BE2C (cell line): ENCODE results near the gene NRBF2.
"Not testable (repeated sequence)": the region's sequence is repeated elsewhere in the genome, so short reads cannot be mapped to it uniquely, and the experiment has no call there.

Experiments used
- DNase-seq: peaks from one replicate; pipeline ENCODE4 v3.0.0-alpha.2; 2020
- H3K27me3 ChIP-seq: fragments of 250-450 bp; sonication (Bioruptor Pico); 2 replicates; pipeline ENCODE4 v1.5.1; 2020; ENCODE audit warnings: mild to moderate bottlenecking
- H3K36me3 ChIP-seq: fragments of 250-450 bp; sonication (Bioruptor Pico); 2 replicates; pipeline ENCODE4 v1.5.1; 2020; ENCODE audit warnings: mild to moderate bottlenecking
- H3K4me1 ChIP-seq: fragments of 250-450 bp; sonication (Bioruptor Pico); 2 replicates; pipeline ENCODE4 v1.5.1; 2020
- H3K4me3 ChIP-seq: 2 replicates; pipeline ENCODE4 v1.5.1; 2011; ENCODE audit warnings: low read depth, low read length
- H3K9me3 ChIP-seq: fragments of 250-450 bp; sonication (Bioruptor Pico); 2 replicates; pipeline ENCODE4 v1.5.1; 2020
- CTCF ChIP-seq: IDR thresholded peaks from 2 replicates; pipeline ENCODE4 v1.5.1; 2012; ENCODE audit warnings: mild to moderate bottlenecking, low read depth, low read length

NRBF2 gene

GRCh38 chr10:63143987-63144386 lies 10.9 kb downstream of the NRBF2 start:
- no peak overlapping the region for H3K4me3 ChIP-seq
- TF ChIP-seq CTCF = no peak
- H3K9me3 ChIP-seq = no peaks in the 10 kb centered on the region
- no peak for DNase-seq
- H3K27me3 ChIP-seq = no peaks in the 10 kb centered on the region
- no peaks in the 10 kb centered on the region for H3K36me3 ChIP-seq
- H3K4me1 ChIP-seq = no peaks in the 10 kb centered on the region; the same call in 1 of the 2 replicates

GRCh38 chr10:63145782-63146181 lies 12.7 kb downstream of the NRBF2 start:
- no peaks in the 10 kb centered on the region; the same call in 1 of the 2 replicates for H3K4me1 ChIP-seq

DNA sequence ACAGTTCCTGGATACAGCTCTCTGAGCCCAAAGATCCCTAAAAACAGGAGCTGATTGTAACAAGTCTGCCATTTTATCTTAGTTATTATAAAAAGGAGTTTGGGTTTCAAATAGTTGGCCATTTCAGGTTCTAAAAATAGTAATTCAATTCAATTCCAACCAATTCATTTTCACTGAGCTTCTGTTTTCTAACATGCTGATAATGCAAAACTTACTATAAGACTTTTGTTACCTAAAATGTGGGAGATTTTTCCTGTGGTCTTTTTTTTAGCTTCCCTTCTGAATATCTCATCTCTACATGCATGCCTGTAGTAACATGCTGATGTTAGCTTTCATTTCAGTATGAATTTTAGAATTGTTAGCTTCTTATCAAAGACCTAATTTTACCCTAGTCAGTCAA lies 13.4 kb downstream of the NRBF2 start:
- Histone ChIP-seq H3K4me1 (no peaks in the 10 kb centered on the region; the same call in 1 of the 2 replicates), H3K4me3 (no peak overlapping the region), H3K27me3 (no peaks in the 10 kb centered on the region), H3K9me3 (no peaks in the 10 kb centered on the region), H3K36me3 (no peaks in the 10 kb centered on the region)
- no peak for TF ChIP-seq CTCF
- no peak for DNase-seq

More at GRCh38 chr10:63145782-63146181, 12.7 kb downstream of the NRBF2 start:
- H3K27me3 ChIP-seq = no peaks in the 10 kb centered on the region
- TF ChIP-seq CTCF = no peak
- H3K4me3 ChIP-seq = no peak overlapping the region
- no peaks in the 10 kb centered on the region for H3K36me3 ChIP-seq
- DNase-seq = no peak
- no peaks in the 10 kb centered on the region for H3K9me3 ChIP-seq

DNA sequence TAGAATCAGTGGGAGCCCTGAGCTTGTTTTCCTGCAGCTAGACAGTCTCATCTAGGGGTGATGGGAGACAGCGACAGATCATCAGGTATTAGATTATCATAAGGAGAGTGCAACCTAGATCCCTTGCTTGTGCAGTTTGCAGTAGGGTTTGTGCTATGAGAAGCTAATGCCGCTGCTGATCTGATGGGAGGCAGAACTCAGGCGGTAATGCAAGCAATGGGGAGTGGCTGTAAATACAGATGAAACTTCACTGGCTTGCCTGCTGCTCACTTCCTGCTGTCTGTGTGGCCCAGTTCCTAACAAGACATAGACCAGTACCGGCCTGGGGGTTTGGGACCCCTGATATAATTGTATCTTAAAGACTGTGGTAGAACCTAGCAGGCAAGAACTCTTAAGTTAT lies 17.6 kb downstream of the NRBF2 start:
- H3K4me3 ChIP-seq = no peak overlapping the region
- no peak for TF ChIP-seq CTCF
- no peak for DNase-seq
- H3K27me3 ChIP-seq = no peaks in the 10 kb centered on the region
- H3K9me3 ChIP-seq = no peaks in the 10 kb centered on the region
- H3K36me3 ChIP-seq = peaks cover 6% of the 10 kb centered on the region; the same call in 1 of the 2 replicates
- H3K4me1 ChIP-seq = no peaks in the 10 kb centered on the region

DNA sequence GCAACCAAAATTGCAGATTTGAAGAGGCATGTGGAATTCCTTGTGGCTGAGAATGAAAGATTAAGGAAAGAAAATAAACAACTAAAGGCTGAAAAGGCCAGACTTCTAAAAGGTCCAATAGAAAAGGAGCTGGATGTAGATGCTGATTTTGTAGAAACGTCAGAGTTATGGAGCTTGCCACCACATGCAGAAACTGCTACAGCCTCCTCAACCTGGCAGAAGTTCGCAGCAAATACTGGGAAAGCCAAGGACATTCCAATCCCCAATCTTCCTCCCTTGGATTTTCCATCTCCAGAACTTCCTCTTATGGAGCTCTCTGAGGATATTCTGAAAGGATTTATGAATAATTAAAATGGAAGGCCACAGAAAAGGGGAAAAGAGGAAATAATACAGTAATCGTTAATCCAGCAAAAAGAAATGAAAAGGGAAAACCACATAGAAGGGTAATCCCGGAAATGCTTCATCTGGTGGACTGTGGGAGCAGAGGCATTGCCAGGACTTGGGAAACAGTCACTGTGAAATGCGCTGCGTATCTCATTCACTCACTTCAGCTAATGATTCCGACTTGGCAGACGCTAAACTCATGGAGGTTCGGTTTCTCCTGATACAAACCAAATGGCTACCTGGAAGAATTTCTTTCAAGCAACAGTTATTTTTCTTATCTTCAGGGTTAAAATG lies 20.9 kb downstream of the NRBF2 start:
- not testable (repeated sequence) for H3K4me1 ChIP-seq, DNase-seq, H3K4me3 ChIP-seq, H3K36me3 ChIP-seq, H3K27me3 ChIP-seq, H3K9me3 ChIP-seq

DNA sequence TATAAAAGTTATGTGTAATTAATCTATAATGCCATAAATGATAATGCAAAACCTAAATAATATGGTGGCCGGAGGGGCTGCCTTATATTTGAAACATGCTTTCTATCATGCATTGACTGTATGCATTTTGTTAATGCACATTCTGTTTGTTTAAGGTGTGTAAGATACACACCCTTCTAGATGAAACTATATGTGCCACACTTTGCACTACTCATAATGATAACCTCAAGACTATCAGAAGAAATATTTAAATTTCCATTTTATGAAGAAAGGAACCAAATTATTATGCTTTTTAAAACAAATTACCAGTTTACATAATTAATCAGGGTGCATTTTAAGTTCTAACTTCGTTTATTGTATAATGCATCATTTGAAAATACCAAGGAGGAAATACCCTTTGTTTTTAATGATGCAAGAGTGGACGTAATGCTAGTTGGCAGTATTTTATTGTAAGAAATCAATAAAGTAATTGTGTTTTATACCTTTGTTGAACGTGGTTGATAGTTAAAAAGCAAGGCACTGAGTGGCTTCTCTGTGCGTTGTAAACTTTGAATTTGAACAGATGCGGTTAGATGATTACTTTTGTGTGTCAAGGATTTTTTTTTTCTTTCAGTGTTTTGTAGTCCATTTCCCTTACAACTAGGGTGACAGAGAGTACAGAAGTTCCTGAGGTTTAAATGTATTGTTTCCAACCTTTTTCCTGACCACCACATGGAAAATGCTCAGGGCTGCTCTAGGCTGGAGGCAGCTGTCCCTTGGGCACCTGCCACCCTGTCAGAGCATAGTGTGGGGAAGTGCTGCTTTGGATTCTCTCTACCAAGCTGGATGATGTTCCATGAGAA lies 21.6 kb downstream of the NRBF2 start:
- Histone ChIP-seq H3K9me3 (no peaks in the 10 kb centered on the region), H3K4me3 (no peak overlapping the region), H3K27me3 (no peaks in the 10 kb centered on the region), H3K36me3 (peaks cover 6% of the 10 kb centered on the region; the same call in 1 of the 2 replicates), H3K4me1 (no peaks in the 10 kb centered on the region)
- DNase-seq = no peak
- TF ChIP-seq CTCF = no peak
